MCF 10A (cell line): Measurements from ENCODE around the gene IL13RA1. TPM values are rescaled to one million over a fixed set of nuclear protein-coding genes. Genes with fewer than 3 reads are reported as not detected.

Experiments used
- BruUV-seq: library from RNA; stranded (reverse); fragments of 400-500 nt; replicated peaks from 2 replicates; lab custom pipeline; 2021; lab: Mats Ljungman, UMichigan
- CTCF ChIA-PET: fragments of 300-600 bp; sonication (Branson Sonifier 250); formaldehyde crosslinking; extraction: SDS; loops from one replicate; lab custom pipeline; 2021; ENCODE audit warnings: antibody characterized with exemption, inconsistent platforms; lab: Yijun Ruan, JAX
- POLR2A ChIA-PET: fragments of 300-600, 350-650 bp; sonication (Branson Sonifier 250); formaldehyde crosslinking; extraction: SDS; loops from one replicate; lab custom pipeline; 2020; ENCODE audit warnings: antibody characterized with exemption, inconsistent platforms; lab: Yijun Ruan, JAX
- DNase-seq: peaks from one replicate; pipeline ENCODE4 v3.0.0-alpha.2; 2018; ENCODE audit not compliant: unreplicated experiment
- H3K27ac Mint-ChIP-seq: one replicate; pipeline ENCODE4 v1.8.0; 2022; ENCODE audit warnings: mild to moderate bottlenecking, low read depth, mixed read lengths; ENCODE audit not compliant: unreplicated experiment
- H3K27me3 Mint-ChIP-seq: one replicate; pipeline ENCODE4 v1.8.0; 2022; ENCODE audit warnings: mixed read lengths; ENCODE audit not compliant: insufficient read depth, unreplicated experiment
- H3K36me3 Mint-ChIP-seq: one replicate; pipeline ENCODE4 v1.8.0; 2022; ENCODE audit warnings: mild to moderate bottlenecking, moderate library complexity, mixed read lengths; ENCODE audit not compliant: insufficient read depth, unreplicated experiment
- H3K4me1 Mint-ChIP-seq: one replicate; pipeline ENCODE4 v1.8.0; 2022; ENCODE audit warnings: mixed read lengths; ENCODE audit not compliant: insufficient read depth, unreplicated experiment
- H3K4me3 Mint-ChIP-seq: one replicate; pipeline ENCODE4 v1.8.0; 2022; ENCODE audit warnings: mild to moderate bottlenecking, moderate library complexity, mixed read lengths; ENCODE audit not compliant: unreplicated experiment
- H3K9me3 Mint-ChIP-seq: one replicate; pipeline ENCODE4 v1.8.0; 2022; ENCODE audit warnings: mixed read lengths; ENCODE audit not compliant: unreplicated experiment
- intact Hi-C: fragments of 100-400 bp; cut with micrococcal nuclease; formaldehyde crosslinking; loops from 2 replicates; pipeline ENCODE4 v1.14.1; 2022
- total RNA-seq: library from RNA; stranded (reverse); gene quantifications from 2 replicates; pipeline ENCODE4 v1.2.3, GENCODE V29; 2022
- TF ChIP-seq, protein P1 (sequence below): fragments of 200-600 bp; IDR thresholded peaks from one replicate; pipeline ENCODE4 v1.8.0; 2022; ENCODE audit warnings: antibody characterized with exemption, mild to moderate bottlenecking; ENCODE audit not compliant: unreplicated experiment

Gene IL13RA1
- total RNA-seq, 1 experiment from 2014 or later: 27.4 TPM

DNA sequence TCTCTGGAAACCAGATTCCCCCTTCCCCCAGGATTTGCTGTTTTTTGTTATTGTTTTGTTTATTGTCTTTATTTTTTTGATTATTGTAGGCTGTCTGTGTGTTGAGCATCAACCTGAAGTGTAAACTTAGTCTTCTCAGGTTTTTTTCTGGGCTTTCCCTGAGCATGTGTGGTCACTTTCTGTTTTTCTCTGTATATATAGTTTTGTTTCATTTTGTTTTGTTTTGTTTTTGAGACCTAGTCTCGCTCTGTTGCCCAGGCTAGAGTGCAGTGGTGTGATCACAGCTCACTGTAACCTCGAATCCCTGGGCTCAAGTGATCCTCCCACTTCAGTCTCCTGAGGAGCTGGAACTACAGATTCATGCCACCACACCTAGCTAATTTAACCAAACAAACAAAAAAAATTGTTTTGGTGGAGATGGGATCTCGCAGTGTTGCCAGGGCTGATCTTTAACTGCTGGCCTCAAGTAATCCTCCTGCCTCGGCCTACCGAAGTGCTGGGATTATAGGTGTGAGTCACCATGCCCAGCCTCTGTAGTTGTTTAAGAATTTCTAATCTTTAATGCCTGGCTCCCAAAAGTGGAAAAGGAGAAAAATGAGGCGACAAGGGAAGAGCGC, 9.1 kb downstream of the IL13RA1 start:
- POLR2A ChIA-PET: no interaction called here
- H3K4me3 Mint-ChIP-seq: no peak overlapping the region
- TF ChIP-seq, protein P1, sequence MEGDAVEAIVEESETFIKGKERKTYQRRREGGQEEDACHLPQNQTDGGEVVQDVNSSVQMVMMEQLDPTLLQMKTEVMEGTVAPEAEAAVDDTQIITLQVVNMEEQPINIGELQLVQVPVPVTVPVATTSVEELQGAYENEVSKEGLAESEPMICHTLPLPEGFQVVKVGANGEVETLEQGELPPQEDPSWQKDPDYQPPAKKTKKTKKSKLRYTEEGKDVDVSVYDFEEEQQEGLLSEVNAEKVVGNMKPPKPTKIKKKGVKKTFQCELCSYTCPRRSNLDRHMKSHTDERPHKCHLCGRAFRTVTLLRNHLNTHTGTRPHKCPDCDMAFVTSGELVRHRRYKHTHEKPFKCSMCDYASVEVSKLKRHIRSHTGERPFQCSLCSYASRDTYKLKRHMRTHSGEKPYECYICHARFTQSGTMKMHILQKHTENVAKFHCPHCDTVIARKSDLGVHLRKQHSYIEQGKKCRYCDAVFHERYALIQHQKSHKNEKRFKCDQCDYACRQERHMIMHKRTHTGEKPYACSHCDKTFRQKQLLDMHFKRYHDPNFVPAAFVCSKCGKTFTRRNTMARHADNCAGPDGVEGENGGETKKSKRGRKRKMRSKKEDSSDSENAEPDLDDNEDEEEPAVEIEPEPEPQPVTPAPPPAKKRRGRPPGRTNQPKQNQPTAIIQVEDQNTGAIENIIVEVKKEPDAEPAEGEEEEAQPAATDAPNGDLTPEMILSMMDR: no peak
- DNase-seq: no peak
- no peaks in the 10 kb centered on the region for H3K9me3 Mint-ChIP-seq
- BruUV-seq: no TSS peak
- no peaks in the 10 kb centered on the region for H3K36me3 Mint-ChIP-seq
- H3K27me3 Mint-ChIP-seq: peaks cover 32% of the 10 kb centered on the region
- no peaks in the 10 kb centered on the region for H3K4me1 Mint-ChIP-seq
- intact Hi-C loops: no loop called here
- H3K27ac Mint-ChIP-seq: no peak overlapping the region
- CTCF ChIA-PET: interaction anchor here (0.6 kb wide), 1 partner anchor 11 kb away, joined by 3 read pairs; no protein-coding TSS in a partner anchor

DNA sequence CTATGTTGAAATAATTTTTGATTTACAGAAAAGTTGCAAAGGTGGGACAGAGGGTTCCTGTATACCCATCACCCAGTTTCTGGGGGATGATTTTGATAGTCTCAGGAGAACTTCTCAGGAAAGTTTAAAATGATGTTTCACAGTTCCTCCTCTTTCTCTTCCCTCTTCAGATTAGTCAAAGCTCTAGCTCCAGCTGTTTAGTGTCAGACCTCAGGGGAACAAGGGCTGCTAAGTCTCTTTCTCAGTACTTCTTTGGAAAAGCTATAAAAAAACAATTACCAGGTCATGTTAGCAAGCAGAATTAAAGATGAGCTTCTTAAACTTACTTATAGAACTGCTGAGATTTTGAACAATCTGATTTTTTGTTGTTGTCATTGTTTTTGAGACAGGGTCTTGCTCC, 12.2 kb downstream of the IL13RA1 start:
- H3K36me3 Mint-ChIP-seq: peaks cover 6% of the 10 kb centered on the region
- H3K4me1 Mint-ChIP-seq: no peaks in the 10 kb centered on the region
- H3K9me3 Mint-ChIP-seq: no peaks in the 10 kb centered on the region
- ChIA-PET POLR2A (interaction anchor here (1.4 kb wide), 1 partner anchor 9 kb away, joined by 3 read pairs; no protein-coding TSS in a partner anchor), CTCF (interaction anchor here (0.5 kb wide), 1 partner anchor 244 kb away, joined by 3 read pairs; no protein-coding TSS in a partner anchor)
- H3K27me3 Mint-ChIP-seq: peaks cover 50% of the 10 kb centered on the region
- intact Hi-C loops: no loop called here
- no TSS peak for BruUV-seq
- no peak overlapping the region for H3K4me3 Mint-ChIP-seq
- TF ChIP-seq, protein P1: no peak
- no peak for DNase-seq
- H3K27ac Mint-ChIP-seq: no peak overlapping the region

DNA sequence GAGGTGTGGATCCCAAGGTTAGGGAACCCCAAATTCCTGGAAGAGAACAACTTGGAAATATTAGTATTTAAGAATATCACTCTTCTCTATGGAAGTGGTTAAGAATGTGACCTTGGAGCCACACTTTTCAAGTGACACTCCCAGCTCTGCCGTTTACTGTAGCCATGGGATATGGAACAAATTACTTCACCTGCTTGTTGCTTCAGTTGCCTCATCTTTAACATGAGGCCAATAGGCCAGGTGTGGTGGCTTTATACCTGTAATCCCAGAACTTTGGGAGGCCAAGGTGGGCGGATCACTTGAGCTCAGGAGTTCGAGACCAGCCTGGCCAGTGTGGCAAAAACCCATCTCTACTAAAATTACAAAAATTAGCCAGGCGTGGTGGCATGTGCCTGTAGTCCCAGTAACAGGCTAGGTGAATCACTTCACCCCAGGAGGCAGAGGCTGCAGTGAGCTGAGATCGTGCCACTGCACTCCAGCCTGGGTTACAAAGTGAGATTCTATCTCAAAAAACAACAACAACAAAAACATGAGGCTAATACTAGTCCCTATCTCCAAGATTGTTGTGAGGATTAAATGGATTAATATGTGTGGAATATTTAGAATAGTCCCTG, 13.0 kb downstream of the IL13RA1 start:
- intact Hi-C loops: no loop called here
- CTCF ChIA-PET: no interaction called here
- TF ChIP-seq, protein P1: no peak
- H3K4me3 Mint-ChIP-seq: no peak overlapping the region
- H3K27me3 Mint-ChIP-seq: peaks cover 48% of the 10 kb centered on the region
- peaks cover 6% of the 10 kb centered on the region for H3K36me3 Mint-ChIP-seq
- H3K4me1 Mint-ChIP-seq: no peaks in the 10 kb centered on the region
- no peak overlapping the region for H3K27ac Mint-ChIP-seq
- no peak for DNase-seq
- no TSS peak for BruUV-seq
- POLR2A ChIA-PET: interaction anchor here (0.6 to 1.4 kb wide), 3 partner anchors 9 to 104 kb away, joined by 3 to 4 read pairs (median 3); no protein-coding TSS in a partner anchor
- H3K9me3 Mint-ChIP-seq: no peaks in the 10 kb centered on the region

DNA sequence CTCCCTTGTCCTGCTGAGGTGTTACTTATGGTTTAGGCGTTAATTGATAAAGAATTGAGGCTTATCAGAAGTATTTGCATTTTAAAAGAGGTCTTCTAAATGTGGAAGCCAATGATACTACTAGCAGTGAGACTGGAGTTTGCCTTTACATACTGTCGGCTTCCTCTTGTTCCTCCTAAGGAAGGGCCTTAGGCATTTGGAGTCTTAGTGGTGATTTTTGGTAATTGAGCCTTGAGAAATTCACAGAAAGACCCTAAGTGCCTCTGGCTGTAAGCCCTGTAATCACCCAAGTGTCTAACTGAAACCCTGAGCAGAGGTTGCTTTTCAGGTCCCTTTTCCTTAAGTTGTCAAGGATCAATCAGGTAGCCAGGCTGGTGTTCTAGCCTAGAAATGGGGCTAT, 14.8 kb downstream of the IL13RA1 start:
- Mint-ChIP-seq H3K36me3 (peaks cover 6% of the 10 kb centered on the region), H3K4me1 (no peaks in the 10 kb centered on the region), H3K9me3 (no peaks in the 10 kb centered on the region), H3K4me3 (no peak overlapping the region), H3K27me3 (peaks cover 34% of the 10 kb centered on the region), H3K27ac (no peak overlapping the region)
- DNase-seq: no peak
- BruUV-seq: no TSS peak
- ChIA-PET CTCF (interaction anchor here (0.6 to 1.9 kb wide), 4 partner anchors 12 to 115 kb away, joined by 3 to 5 read pairs (median 4); no protein-coding TSS in a partner anchor), POLR2A (interaction anchor here (1.5 to 1.8 kb wide), 3 partner anchors 11 to 396 kb away, joined by 4 to 10 read pairs (median 4); partner anchors contain the start of gene WDR44)
- TF ChIP-seq, protein P1: no peak
- intact Hi-C loops: no loop called here
